ENCODE results near the gene FYN. TPM values are rescaled to one million over a fixed set of nuclear protein-coding genes. Genes with fewer than 3 reads are reported as not detected.

Gene FYN
- total RNA-seq, 1 experiment from 2014 or later: 45.4 TPM

GRCh38 chr6:111805511-111806164, 67.6 kb downstream of the FYN start:
- DNase-seq: no peak
- Histone ChIP-seq H3K27me3 (ENCODE audit: control insufficient read depth, insufficient read depth, low read length) (no peaks in the 10 kb centered on the region), H3K36me3 (replicated peaks; ENCODE audit: control insufficient read depth, insufficient read depth, low read length) (no peaks in the 10 kb centered on the region), H3K4me3 (ENCODE audit: insufficient read depth, low read depth, low read length) (no peak overlapping the region)

- DNase-seq: no peak
- no peaks in the 10 kb centered on the region for H3K36me3 ChIP-seq (replicated peaks; ENCODE audit: control insufficient read depth, insufficient read depth, low read length)
- no peak overlapping the region for H3K4me3 ChIP-seq (ENCODE audit: insufficient read depth, low read depth, low read length)
- no peaks in the 10 kb centered on the region for H3K27me3 ChIP-seq (ENCODE audit: control insufficient read depth, insufficient read depth, low read length)
Measured at GRCh38 chr6:111804627-111805235, 68.5 kb downstream of the FYN start.

- Histone ChIP-seq H3K27me3 (ENCODE audit: control insufficient read depth, insufficient read depth, low read length) (no peaks in the 10 kb centered on the region), H3K36me3 (replicated peaks; ENCODE audit: control insufficient read depth, insufficient read depth, low read length) (no peaks in the 10 kb centered on the region), H3K4me3 (ENCODE audit: insufficient read depth, low read depth, low read length) (no peak overlapping the region)
- DNase-seq: no peak
Measured at GRCh38 chr6:111803804-111804203, 69.4 kb downstream of the FYN start.

- no peak overlapping the region for H3K4me3 ChIP-seq (ENCODE audit: insufficient read depth, low read depth, low read length)
- DNase-seq: no peak
Measured at GRCh38 chr6:111803371-111803770, 69.9 kb downstream of the FYN start.

GRCh38 chr6:111802720-111803330, 70.4 kb downstream of the FYN start:
- no peak for DNase-seq
- no peaks in the 10 kb centered on the region for H3K27me3 ChIP-seq (ENCODE audit: control insufficient read depth, insufficient read depth, low read length)
- no peak overlapping the region for H3K4me3 ChIP-seq (ENCODE audit: insufficient read depth, low read depth, low read length)
- no peaks in the 10 kb centered on the region for H3K36me3 ChIP-seq (replicated peaks; ENCODE audit: control insufficient read depth, insufficient read depth, low read length)

More at GRCh38 chr6:111803371-111803770, 69.9 kb downstream of the FYN start:
- no peaks in the 10 kb centered on the region for H3K27me3 ChIP-seq (ENCODE audit: control insufficient read depth, insufficient read depth, low read length)
- no peaks in the 10 kb centered on the region for H3K36me3 ChIP-seq (replicated peaks; ENCODE audit: control insufficient read depth, insufficient read depth, low read length)

- Histone ChIP-seq H3K36me3 (replicated peaks; ENCODE audit: control insufficient read depth, insufficient read depth, low read length) (no peaks in the 10 kb centered on the region), H3K27me3 (ENCODE audit: control insufficient read depth, insufficient read depth, low read length) (no peaks in the 10 kb centered on the region), H3K4me3 (ENCODE audit: insufficient read depth, low read depth, low read length) (no peak overlapping the region)
- DNase-seq: no peak
Measured at GRCh38 chr6:111802015-111802414, 71.2 kb downstream of the FYN start.

- H3K4me3 ChIP-seq (ENCODE audit: insufficient read depth, low read depth, low read length): no peak overlapping the region
- no peaks in the 10 kb centered on the region for H3K36me3 ChIP-seq (replicated peaks; ENCODE audit: control insufficient read depth, insufficient read depth, low read length)
- H3K27me3 ChIP-seq (ENCODE audit: control insufficient read depth, insufficient read depth, low read length): no peaks in the 10 kb centered on the region
- no peak for DNase-seq
Measured at GRCh38 chr6:111800821-111801220, 72.4 kb downstream of the FYN start.

GRCh38 chr6:111800259-111800765, 72.9 kb downstream of the FYN start:
- DNase-seq: no peak

GRCh38 chr6:111799576-111800258, 73.5 kb downstream of the FYN start:
- DNase-seq: no peak
- no peaks in the 10 kb centered on the region for H3K27me3 ChIP-seq (ENCODE audit: control insufficient read depth, insufficient read depth, low read length)
- no peaks in the 10 kb centered on the region for H3K36me3 ChIP-seq (replicated peaks; ENCODE audit: control insufficient read depth, insufficient read depth, low read length)
- H3K4me3 ChIP-seq (ENCODE audit: insufficient read depth, low read depth, low read length): no peak overlapping the region

More at GRCh38 chr6:111800259-111800765, 72.9 kb downstream of the FYN start:
- no peak overlapping the region for H3K4me3 ChIP-seq (ENCODE audit: insufficient read depth, low read depth, low read length)
- no peaks in the 10 kb centered on the region for H3K36me3 ChIP-seq (replicated peaks; ENCODE audit: control insufficient read depth, insufficient read depth, low read length)
- H3K27me3 ChIP-seq (ENCODE audit: control insufficient read depth, insufficient read depth, low read length): no peaks in the 10 kb centered on the region

GRCh38 chr6:111798281-111798725, 74.9 kb downstream of the FYN start:
- H3K27me3 ChIP-seq (ENCODE audit: control insufficient read depth, insufficient read depth, low read length): no peaks in the 10 kb centered on the region
- no peaks in the 10 kb centered on the region for H3K36me3 ChIP-seq (replicated peaks; ENCODE audit: control insufficient read depth, insufficient read depth, low read length)
- no peak overlapping the region for H3K4me3 ChIP-seq (ENCODE audit: insufficient read depth, low read depth, low read length)
- DNase-seq: no peak

- H3K4me3 ChIP-seq (ENCODE audit: insufficient read depth, low read depth, low read length): no peak overlapping the region
- DNase-seq: no peak
- no peaks in the 10 kb centered on the region for H3K27me3 ChIP-seq (ENCODE audit: control insufficient read depth, insufficient read depth, low read length)
Measured at GRCh38 chr6:111796310-111796918, 76.8 kb downstream of the FYN start.

GRCh38 chr6:111795558-111795957, 77.7 kb downstream of the FYN start:
- no peaks in the 10 kb centered on the region for H3K27me3 ChIP-seq (ENCODE audit: control insufficient read depth, insufficient read depth, low read length)
- no peak for DNase-seq
- no peaks in the 10 kb centered on the region for H3K36me3 ChIP-seq (replicated peaks; ENCODE audit: control insufficient read depth, insufficient read depth, low read length)
- H3K4me3 ChIP-seq (ENCODE audit: insufficient read depth, low read depth, low read length): no peak overlapping the region

More at GRCh38 chr6:111796310-111796918, 76.8 kb downstream of the FYN start:
- no peaks in the 10 kb centered on the region for H3K36me3 ChIP-seq (replicated peaks; ENCODE audit: control insufficient read depth, insufficient read depth, low read length)

- Histone ChIP-seq H3K36me3 (replicated peaks; ENCODE audit: control insufficient read depth, insufficient read depth, low read length) (no peaks in the 10 kb centered on the region), H3K4me3 (ENCODE audit: insufficient read depth, low read depth, low read length) (no peak overlapping the region), H3K27me3 (ENCODE audit: control insufficient read depth, insufficient read depth, low read length) (no peaks in the 10 kb centered on the region)
- DNase-seq: no peak
Measured at GRCh38 chr6:111794727-111795452, 78.4 kb downstream of the FYN start.

- DNase-seq: no peak
- no peaks in the 10 kb centered on the region for H3K27me3 ChIP-seq (ENCODE audit: control insufficient read depth, insufficient read depth, low read length)
- H3K4me3 ChIP-seq (ENCODE audit: insufficient read depth, low read depth, low read length): no peak overlapping the region
- H3K36me3 ChIP-seq (replicated peaks; ENCODE audit: control insufficient read depth, insufficient read depth, low read length): no peaks in the 10 kb centered on the region
Measured at GRCh38 chr6:111794300-111794699, 79.0 kb downstream of the FYN start.

Data from H7 (cell line).